Esophagus muscularis mucosa (tissue), 2 donors: ENCODE data around the gene TANC1.

Experiments
- POLR2A ChIP-seq: fragments of 450-650 bp; IDR thresholded peaks from one replicate; pipeline ENCODE4 v1.6.1; 2017; ENCODE audit warnings: antibody characterized with exemption, moderate library complexity, mild to moderate bottlenecking, low read depth
- POLR2AphosphoS5 ChIP-seq, 2 donors: sonication (generic); formaldehyde crosslinking; IDR thresholded peaks; one replicate each; pipeline ENCODE4 v1.6.1; 2017; ENCODE audit warnings: antibody characterized with exemption in 2 of 2

DNA sequence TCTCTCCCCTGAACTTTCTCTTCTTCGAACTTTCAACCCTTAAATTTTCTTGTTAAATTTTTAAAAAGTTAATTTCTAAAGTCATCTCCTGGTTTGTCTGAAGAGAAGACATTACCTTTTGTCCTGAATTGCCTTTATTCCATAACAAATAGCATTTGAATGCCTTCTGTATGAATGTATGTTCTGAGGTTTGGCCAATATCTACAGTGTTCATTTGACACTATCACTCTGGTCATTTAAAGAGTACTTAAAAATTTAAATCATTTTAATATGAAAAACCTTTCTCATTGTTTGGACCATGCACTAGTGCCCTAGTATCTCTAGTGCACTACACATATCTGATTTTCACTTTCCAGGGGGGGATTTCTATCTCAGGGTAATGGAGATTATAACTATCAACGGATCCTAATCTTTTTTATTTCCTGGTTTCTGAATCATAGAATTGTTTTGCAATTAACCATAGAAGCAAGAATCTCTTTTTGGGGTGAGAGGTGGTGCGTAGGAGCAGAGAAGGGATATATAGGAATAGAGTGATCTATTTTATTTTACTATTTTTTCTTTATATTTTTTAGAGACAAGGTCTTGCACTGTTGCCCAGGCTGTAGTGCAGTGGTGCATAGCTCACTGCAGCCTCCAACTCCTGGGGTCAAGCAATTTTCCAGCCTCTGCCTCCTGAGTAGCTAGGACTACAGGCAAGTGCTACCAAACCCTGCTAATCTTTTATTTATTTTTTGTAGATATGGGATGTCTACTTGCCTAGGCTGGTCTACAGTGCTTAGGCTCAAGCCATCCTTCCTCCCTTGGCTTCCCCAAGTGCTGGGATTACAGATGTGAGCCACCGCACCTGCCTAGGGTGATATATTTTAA is 25.5 kb downstream of the TANC1 start:
- TF ChIP-seq POLR2A (no peak), POLR2AphosphoS5 (IDR thresholded peaks at IDR 0.05) (no peak)
